BLaER1 (cell line): Measurements from ENCODE around the gene SLC16A12.

Experiments
- H3K27ac ChIP-seq: shearing (Covaris generic); formaldehyde crosslinking; 2 replicates; pipeline ENCODE4 v1.8.1; 2022
- H3K27me3 ChIP-seq: shearing (Covaris generic); formaldehyde crosslinking; 2 replicates; pipeline ENCODE4 v1.8.1; 2022
- H3K36me3 ChIP-seq: shearing (Covaris generic); formaldehyde crosslinking; 2 replicates; pipeline ENCODE4 v1.8.1; 2022
- H3K4me1 ChIP-seq: shearing (Covaris generic); formaldehyde crosslinking; 2 replicates; pipeline ENCODE4 v1.8.1; 2022
- H3K4me2 ChIP-seq: shearing (Covaris generic); formaldehyde crosslinking; 2 replicates; pipeline ENCODE4 v1.8.1; 2022
- H3K4me3 ChIP-seq: shearing (Covaris generic); formaldehyde crosslinking; 2 replicates; pipeline ENCODE4 v1.8.1; 2022
- H3K9ac ChIP-seq: shearing (Covaris generic); formaldehyde crosslinking; 2 replicates; pipeline ENCODE4 v1.8.1; 2022
- H3K9me3 ChIP-seq: shearing (Covaris generic); formaldehyde crosslinking; 2 replicates; pipeline ENCODE4 v1.8.1; 2022
- H4K20me1 ChIP-seq: shearing (Covaris generic); formaldehyde crosslinking; 2 replicates; pipeline ENCODE4 v1.8.1; 2022
- Cebpa-rat ChIP-seq: shearing (Covaris generic); IDR thresholded peaks from 2 replicates; pipeline ENCODE4 v1.8.1; 2022

The SLC16A12 gene

GRCh38 chr10:89431977-89432376 is 103.4 kb downstream of the SLC16A12 start:
- Histone ChIP-seq H3K4me2 (no peak overlapping the region), H3K27ac (no peak overlapping the region)

GRCh38 chr10:89428877-89429276 is 106.5 kb downstream of the SLC16A12 start:
- Histone ChIP-seq H3K27me3 (no peaks in the 10 kb centered on the region), H3K4me1 (no peaks in the 10 kb centered on the region)

More at GRCh38 chr10:89431977-89432376, 103.4 kb downstream of the SLC16A12 start:
- H3K27me3 ChIP-seq: no peaks in the 10 kb centered on the region
- H3K9ac ChIP-seq: no peak overlapping the region
- H3K4me1 ChIP-seq: no peaks in the 10 kb centered on the region
- H4K20me1 ChIP-seq: no peaks in the 10 kb centered on the region
- no peaks in the 10 kb centered on the region for H3K36me3 ChIP-seq
- no peak overlapping the region for H3K4me3 ChIP-seq
- no peak for TF ChIP-seq Cebpa-rat
- H3K9me3 ChIP-seq: no peaks in the 10 kb centered on the region

GRCh38 chr10:89427629-89428028 is 107.8 kb downstream of the SLC16A12 start:
- Histone ChIP-seq H3K4me1 (no peaks in the 10 kb centered on the region), H3K4me3 (no peak overlapping the region), H3K27ac (no peak overlapping the region), H4K20me1 (0 out of 2 replicates have a peak, but pooled peaks cover 2% of the 10 kb centered on the region), H3K27me3 (no peaks in the 10 kb centered on the region), H3K4me2 (no peak overlapping the region), H3K36me3 (no peaks in the 10 kb centered on the region), H3K9me3 (no peaks in the 10 kb centered on the region), H3K9ac (no peak overlapping the region)
- no peak for TF ChIP-seq Cebpa-rat

More at GRCh38 chr10:89428877-89429276, 106.5 kb downstream of the SLC16A12 start:
- Histone ChIP-seq H3K4me3 (no peak overlapping the region), H3K36me3 (no peaks in the 10 kb centered on the region), H3K27ac (no peak overlapping the region), H4K20me1 (no peaks in the 10 kb centered on the region), H3K9me3 (no peaks in the 10 kb centered on the region), H3K4me2 (no peak overlapping the region), H3K9ac (no peak overlapping the region)
- no peak for TF ChIP-seq Cebpa-rat

DNA sequence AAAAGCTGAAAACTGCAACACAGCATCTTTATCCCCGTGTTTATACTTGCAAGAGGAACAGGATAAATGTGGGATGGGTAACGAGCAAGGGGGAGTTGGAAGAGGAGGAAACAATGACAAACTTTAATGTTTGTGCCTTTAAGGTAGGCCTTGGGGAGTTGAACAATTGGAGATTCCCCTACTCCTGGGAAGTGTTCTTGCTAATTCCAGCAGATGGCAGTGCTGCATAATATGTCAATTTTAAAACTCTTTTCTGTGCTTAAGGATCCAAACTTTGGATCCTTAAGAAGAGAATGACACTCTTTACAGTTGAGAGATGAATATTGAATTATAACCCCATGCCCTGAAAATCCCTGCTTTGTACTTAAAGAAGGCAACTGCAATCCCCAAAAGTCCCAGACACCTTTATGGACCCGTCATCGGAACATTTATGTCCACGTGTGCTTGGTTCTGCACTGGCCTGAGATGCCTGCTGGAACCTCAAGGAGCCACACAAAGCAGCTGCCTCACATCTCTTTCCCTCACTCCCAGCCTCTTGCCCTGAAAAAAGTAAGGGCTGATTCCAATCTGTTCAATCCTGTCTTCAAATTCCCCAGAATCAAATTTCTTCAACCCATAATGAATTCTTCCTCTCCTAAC is 109.0 kb downstream of the SLC16A12 start:
- Histone ChIP-seq H4K20me1 (peaks cover 14% of the 10 kb centered on the region; the same call in 1 of the 2 replicates), H3K27ac (no peak overlapping the region), H3K36me3 (peaks cover 4% of the 10 kb centered on the region), H3K27me3 (no peaks in the 10 kb centered on the region), H3K9ac (no peak overlapping the region), H3K4me2 (no peak overlapping the region), H3K9me3 (no peaks in the 10 kb centered on the region), H3K4me3 (no peak overlapping the region), H3K4me1 (no peaks in the 10 kb centered on the region)
- no peak for TF ChIP-seq Cebpa-rat

GRCh38 chr10:89425000-89425399 is 110.4 kb downstream of the SLC16A12 start:
- Histone ChIP-seq H3K27ac (no peak overlapping the region), H3K36me3 (peaks cover 16% of the 10 kb centered on the region), H3K4me2 (no peak overlapping the region), H3K4me3 (no peak overlapping the region), H3K27me3 (no peaks in the 10 kb centered on the region), H3K9me3 (no peaks in the 10 kb centered on the region), H3K4me1 (no peaks in the 10 kb centered on the region), H3K9ac (no peak overlapping the region), H4K20me1 (peaks cover 27% of the 10 kb centered on the region; the same call in 1 of the 2 replicates)
- TF ChIP-seq Cebpa-rat: no peak

GRCh38 chr10:89421018-89421476 is 114.3 kb downstream of the SLC16A12 start:
- H3K9me3 ChIP-seq: no peaks in the 10 kb centered on the region
- peaks cover 59% of the 10 kb centered on the region for H4K20me1 ChIP-seq
- no peak overlapping the region for H3K27ac ChIP-seq
- H3K27me3 ChIP-seq: no peaks in the 10 kb centered on the region
- H3K4me3 ChIP-seq: no peak overlapping the region
- H3K4me1 ChIP-seq: peaks cover 31% of the 10 kb centered on the region
- TF ChIP-seq Cebpa-rat: no peak
- peaks cover 31% of the 10 kb centered on the region for H3K36me3 ChIP-seq
- H3K4me2 ChIP-seq: no peak overlapping the region
- no peak overlapping the region for H3K9ac ChIP-seq

DNA sequence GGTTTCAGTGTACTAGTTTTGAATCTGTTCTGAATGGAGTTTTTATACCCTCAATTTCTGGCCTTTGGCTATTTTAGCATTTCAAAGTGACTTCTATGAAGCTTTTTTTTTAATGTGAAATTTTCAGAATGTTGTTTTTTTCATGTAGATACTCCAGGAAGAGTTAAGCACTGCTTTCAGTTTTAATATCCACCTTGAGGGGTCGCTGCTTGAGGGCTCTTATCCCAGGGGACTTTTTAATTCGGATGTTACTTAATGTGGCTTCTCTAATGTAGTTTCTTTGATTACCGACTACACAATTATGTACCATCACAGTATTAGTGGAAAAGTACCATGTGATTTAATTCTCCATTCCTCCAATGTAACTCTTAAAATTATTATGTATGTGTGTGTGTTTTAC is 115.8 kb downstream of the SLC16A12 start:
- H3K4me1 ChIP-seq: peaks cover 38% of the 10 kb centered on the region
- TF ChIP-seq Cebpa-rat: no peak
- H3K36me3 ChIP-seq: peaks cover 31% of the 10 kb centered on the region
- peaks cover 59% of the 10 kb centered on the region for H4K20me1 ChIP-seq
- no peak overlapping the region for H3K4me3 ChIP-seq
- no peak overlapping the region for H3K27ac ChIP-seq
- H3K4me2 ChIP-seq: peak overlapping the region; percentile 50; the same call in 1 of the 2 replicates
- no peaks in the 10 kb centered on the region for H3K27me3 ChIP-seq
- no peak overlapping the region for H3K9ac ChIP-seq
- H3K9me3 ChIP-seq: no peaks in the 10 kb centered on the region

- Histone ChIP-seq H3K4me2 (peak overlapping the region; percentile 94), H3K4me1 (peaks cover 53% of the 10 kb centered on the region), H3K27me3 (no peaks in the 10 kb centered on the region), H3K9ac (no peak overlapping the region), H3K9me3 (peaks cover 12% of the 10 kb centered on the region), H3K27ac (no peak overlapping the region), H3K36me3 (peaks cover 33% of the 10 kb centered on the region), H4K20me1 (peaks cover 46% of the 10 kb centered on the region), H3K4me3 (no peak overlapping the region)
- no peak for TF ChIP-seq Cebpa-rat
Measured at GRCh38 chr10:89416465-89416864, 118.9 kb downstream of the SLC16A12 start.

DNA sequence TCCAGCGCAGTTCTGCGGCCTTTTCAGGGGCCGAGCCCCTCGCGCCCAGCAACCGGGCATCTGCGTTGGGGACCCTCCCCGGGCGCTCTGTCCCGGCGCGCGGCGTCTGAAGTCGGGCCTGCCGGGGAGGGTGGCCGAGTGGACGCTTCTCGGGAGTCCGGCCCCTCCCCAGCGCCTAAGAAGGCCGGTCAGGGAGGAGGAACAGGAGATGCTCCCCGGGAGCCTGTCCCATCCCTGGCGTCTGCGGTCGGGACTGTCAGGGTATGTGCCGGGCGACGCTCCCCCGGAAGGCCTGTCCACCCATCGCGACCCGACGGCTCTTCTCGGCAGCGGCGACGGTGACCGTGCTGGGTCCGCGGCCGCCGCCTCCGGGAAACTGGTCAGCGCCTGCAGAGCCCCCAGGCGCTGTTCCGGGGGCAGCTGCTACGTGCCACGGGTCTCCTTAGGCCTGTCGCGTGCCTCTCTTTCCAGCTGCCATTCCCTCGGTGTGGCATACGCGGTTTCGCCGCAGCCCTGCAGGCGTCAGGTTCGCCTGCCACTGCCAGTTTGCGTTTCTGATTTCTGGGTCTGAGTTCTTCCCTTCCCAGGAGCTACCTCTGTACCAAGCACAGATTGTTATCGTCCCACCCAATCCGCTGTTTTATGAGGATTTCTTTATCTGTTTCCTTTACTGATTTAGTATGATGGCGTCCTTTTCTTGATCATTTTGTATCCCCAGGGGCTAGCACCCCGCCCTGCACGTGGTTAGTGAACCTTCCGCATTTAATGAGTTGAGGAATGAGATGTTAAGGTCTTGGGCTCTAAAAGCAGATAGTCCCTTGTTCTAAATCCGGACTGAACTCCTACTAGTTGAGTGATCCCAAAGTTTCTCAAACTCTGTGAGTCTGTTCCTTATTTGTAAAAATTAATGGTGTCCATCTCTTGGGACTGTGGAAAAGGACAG is 120.2 kb downstream of the SLC16A12 start:
- peaks cover 12% of the 10 kb centered on the region for H3K9me3 ChIP-seq
- no peak for TF ChIP-seq Cebpa-rat
- peaks cover 53% of the 10 kb centered on the region for H3K4me1 ChIP-seq
- H3K27ac ChIP-seq: peak overlapping the region; percentile 92
- H3K4me3 ChIP-seq: peak overlapping the region; percentile 90
- peak overlapping the region; percentile 90 for H3K9ac ChIP-seq
- H3K27me3 ChIP-seq: no peaks in the 10 kb centered on the region
- peak overlapping the region; percentile 94 for H3K4me2 ChIP-seq
- H4K20me1 ChIP-seq: peaks cover 33% of the 10 kb centered on the region
- peaks cover 20% of the 10 kb centered on the region for H3K36me3 ChIP-seq
